Panc1 (cell line): ENCODE measurements around the gene OOSP4A. TPM values are rescaled to one million over a fixed set of nuclear protein-coding genes. Genes with fewer than 3 reads are reported as not detected.

ENCODE experiments used
- ATAC-seq: fragments of 200-7000 bp; cut with Tn5 transposase; 2 replicates; pipeline ENCODE4 v1.9.1; 2020; ENCODE audit warnings: mild to moderate bottlenecking, moderate library complexity
- BruUV-seq: library from RNA; stranded (reverse); fragments of 400-500 nt; replicated peaks from 2 replicates; lab custom pipeline; 2021; lab: Mats Ljungman, UMichigan
- CTCF ChIA-PET: fragments of 300-600 bp; sonication (Branson Sonifier 250); formaldehyde crosslinking; loops from one replicate; lab custom pipeline; 2022; ENCODE audit warnings: antibody characterized with exemption; lab: Charles Lee
- POLR2A ChIA-PET: fragments of 300-600 bp; sonication (Branson Sonifier 250); formaldehyde crosslinking; loops from one replicate; lab custom pipeline; 2022; ENCODE audit warnings: antibody characterized with exemption; lab: Charles Lee
- DNase-seq: peaks from one replicate; pipeline ENCODE4 v3.0.0-alpha.2; 2010; ENCODE audit warnings: low read depth, low spot score
- H3K27ac ChIP-seq: 2 replicates; pipeline ENCODE4 v1.5.1; 2011; ENCODE audit warnings: mild to moderate bottlenecking, low read length, inconsistent platforms
- H3K27me3 ChIP-seq: fragments of 200-500 bp; sonication (Bioruptor generic); 2 replicates; pipeline ENCODE4 v1.6.0; 2014; ENCODE audit warnings: low read length, inconsistent platforms; ENCODE audit not compliant: control insufficient read depth, insufficient read depth
- H3K36me3 ChIP-seq: fragments of 200-500 bp; sonication (Bioruptor generic); 2 replicates; pipeline ENCODE4 v1.5.1; 2014; ENCODE audit warnings: inconsistent platforms, mild to moderate bottlenecking, low read length, moderate library complexity; ENCODE audit not compliant: control insufficient read depth, insufficient read depth
- H3K4me1 ChIP-seq: 2 replicates; pipeline ENCODE4 v1.5.1; 2011; ENCODE audit warnings: inconsistent platforms, mild to moderate bottlenecking, low read length, moderate library complexity; ENCODE audit not compliant: control insufficient read depth, insufficient read depth
- H3K4me3 ChIP-seq, 2 experiments: 2 replicates each; pipeline ENCODE4 v1.5.1; 2011 to 2012; ENCODE audit warnings: low read depth in 2 of 2, low read length in 2 of 2, mild to moderate bottlenecking in 2 of 2, inconsistent platforms in 1 of 2, moderate library complexity in 1 of 2
- H3K9me3 ChIP-seq: fragments of 200-500 bp; sonication (Bioruptor generic); 2 replicates; pipeline ENCODE4 v1.5.1; 2014; ENCODE audit warnings: low read depth, mild to moderate bottlenecking, inconsistent platforms, low read length, moderate library complexity; ENCODE audit not compliant: control insufficient read depth, insufficient read depth
- CTCF ChIP-seq: fragments of 450-650 bp; IDR thresholded peaks from 2 replicates; pipeline ENCODE4 v1.5.1; 2017; ENCODE audit warnings: mild to moderate bottlenecking
- POLR2AphosphoS5 ChIP-seq: IDR thresholded peaks from 2 replicates; pipeline ENCODE4 v1.6.1; 2012; ENCODE audit warnings: mild to moderate bottlenecking, low read depth, low read length, moderate library complexity
- REST ChIP-seq, 2 experiments: IDR thresholded peaks; 2 replicates each; pipeline ENCODE4 v1.6.1; 2011 to 2012; ENCODE audit warnings: low read depth in 2 of 2, control low read depth in 1 of 2, low read length in 1 of 2, mild to moderate bottlenecking in 1 of 2, moderate library complexity in 1 of 2; ENCODE audit not compliant: insufficient read depth in 1 of 2
- SIN3A ChIP-seq: IDR thresholded peaks from 2 replicates; pipeline ENCODE4 v1.6.1; 2012; ENCODE audit warnings: low read depth, mild to moderate bottlenecking, low read length, moderate library complexity, borderline replicate concordance; ENCODE audit not compliant: insufficient read depth
- TCF7L2 ChIP-seq: IDR thresholded peaks from 2 replicates; pipeline ENCODE4 v1.6.1; 2011; ENCODE audit warnings: mild to moderate bottlenecking, low read depth, low read length, inconsistent platforms
- in situ Hi-C: cut with HindIII; loops from 2 replicates; pipeline ENCODE4 v1.10.0; 2016; ENCODE audit warnings: low sequenced_read_pairs, low pct_unique_long_range_greater_than_20kb
- intact Hi-C: fragments of 100-400 bp; cut with micrococcal nuclease; formaldehyde crosslinking; loops from one replicate; pipeline ENCODE4 v1.10.0; 2022; ENCODE audit not compliant: unreplicated experiment
- total RNA-seq: library from RNA; stranded (reverse); gene quantifications from one replicate; pipeline ENCODE4 v1.2.1, GENCODE V29; 2021; ENCODE audit not compliant: unreplicated experiment

Gene OOSP4A
- total RNA-seq, 1 experiment from 2014 or later: not detected

- Histone ChIP-seq H3K36me3 (no peaks in the 10 kb centered on the region), H3K4me3 (no peak overlapping the region), H3K4me1 (no peaks in the 10 kb centered on the region), H3K9me3 (no peaks in the 10 kb centered on the region), H3K27ac (no peak overlapping the region), H3K27me3 (no peaks in the 10 kb centered on the region)
- DNase-seq (no peak), ATAC-seq (no peak)
- TF ChIP-seq SIN3A (no peak), POLR2AphosphoS5 (no peak), TCF7L2 (no peak), REST (IDR thresholded peaks at IDR 0.05; ENCODE audit: insufficient read depth in 1 of 2, low read depth in 2 of 2, low read length in 1 of 2) (no peak), CTCF (no peak)
- intact Hi-C loops (no loop called here), in situ Hi-C loops (no loop called here)
- POLR2A ChIA-PET: no interaction called here
- no TSS peak for BruUV-seq
- CTCF ChIA-PET: no interaction called here
Observed at GRCh38 chr11:60005360-60005759, 41.5 kb downstream of the OOSP4A start.

- no peak for TF ChIP-seq SIN3A
- no peak for TF ChIP-seq TCF7L2
- TF ChIP-seq POLR2AphosphoS5: no peak
- TF ChIP-seq CTCF: no peak
- no peak for TF ChIP-seq REST (IDR thresholded peaks at IDR 0.05; ENCODE audit: insufficient read depth in 1 of 2, low read depth in 2 of 2, low read length in 1 of 2)
- H3K27ac ChIP-seq: no peak within 1 kb of the TSS
- DNase-seq: no peak
- H3K36me3 ChIP-seq: no peaks in the 10 kb centered on the region
- H3K9me3 ChIP-seq: no peaks in the 10 kb centered on the region
- BruUV-seq: no TSS peak
- ChIA-PET CTCF (no interaction called here), POLR2A (no interaction called here)
- in situ Hi-C loops: no loop called here
- H3K4me1 ChIP-seq: no peaks in the 10 kb centered on the region
- no peak for ATAC-seq
- H3K27me3 ChIP-seq: no peaks in the 10 kb centered on the region
- no peak within 1 kb of the TSS for H3K4me3 ChIP-seq
- intact Hi-C loops: no loop called here
Observed at GRCh38 chr11:60016881-60017280, 53.0 kb downstream of the OOSP4A start, which contains the start of gene OOSP4B. OOSP4B (plus strand) TSS chr11:60017181.
